PC-3 (cell line): ENCODE results near the gene SOBP. TPM values are rescaled to one million over a fixed set of nuclear protein-coding genes. Genes with fewer than 3 reads are reported as not detected.

ENCODE experiments used
- ATAC-seq: fragments of 200-7000 bp; cut with Tn5 transposase; 2 replicates; pipeline ENCODE4 v1.9.1; 2020; ENCODE audit warnings: mild to moderate bottlenecking, moderate library complexity
- BruUV-seq: library from RNA; stranded (reverse); fragments of 400-500 nt; replicated peaks from 2 replicates; lab custom pipeline; 2021; lab: Mats Ljungman, UMichigan
- CTCF ChIA-PET: fragments of 300-600 bp; sonication (Branson Sonifier 250); formaldehyde crosslinking; loops from one replicate; lab custom pipeline; 2022; ENCODE audit warnings: antibody characterized with exemption; lab: Charles Lee
- POLR2A ChIA-PET: fragments of 300-600 bp; sonication (Branson Sonifier 250); formaldehyde crosslinking; loops from one replicate; lab custom pipeline; 2022; ENCODE audit warnings: antibody characterized with exemption; ENCODE audit not compliant: unreplicated experiment; lab: Charles Lee
- DNase-seq: peaks from one replicate; pipeline ENCODE4 v3.0.0-alpha.2; 2015
- H2AFZ ChIP-seq: fragments of 300-600 bp; sonication (generic); 2 replicates; pipeline ENCODE4 v1.6.0; 2016; ENCODE audit warnings: antibody characterized with exemption, low read length
- H3F3A ChIP-seq: fragments of 300-600 bp; sonication (generic); one replicate; pipeline ENCODE4 v1.6.0; 2017; ENCODE audit warnings: antibody characterized with exemption, low read length, control low read depth, mild to moderate bottlenecking; ENCODE audit not compliant: unreplicated experiment
- H3K27ac ChIP-seq: fragments of 300-600 bp; sonication (generic); 2 replicates; pipeline ENCODE4 v1.5.1; 2016; ENCODE audit warnings: mild to moderate bottlenecking, low read length
- H3K27me3 ChIP-seq: fragments of 300-600 bp; sonication (generic); 2 replicates; pipeline ENCODE4 v1.6.1; 2016; ENCODE audit warnings: low read length, mixed read lengths
- H3K36me3 ChIP-seq: fragments of 300-600 bp; sonication (generic); 2 replicates; pipeline ENCODE4 v1.6.1; 2016; ENCODE audit warnings: low read depth, mixed run types, low read length, mixed read lengths
- H3K4me1 ChIP-seq: fragments of 300-600 bp; sonication (generic); 2 replicates; pipeline ENCODE4 v1.5.1; 2016; ENCODE audit warnings: low read length; ENCODE audit not compliant: insufficient read depth
- H3K4me2 ChIP-seq: fragments of 300-600 bp; sonication (generic); 2 replicates; pipeline ENCODE4 v1.6.0; 2016; ENCODE audit warnings: low read length
- H3K4me3 ChIP-seq: fragments of 300-600 bp; sonication (generic); 2 replicates; pipeline ENCODE4 v1.5.1; 2016; ENCODE audit warnings: mild to moderate bottlenecking, low read length, mixed read lengths
- H3K79me2 ChIP-seq: fragments of 300-600 bp; sonication (generic); 2 replicates; pipeline ENCODE4 v1.6.1; 2017; ENCODE audit warnings: low read length, mixed read lengths
- H3K9ac ChIP-seq: fragments of 300-600 bp; sonication (generic); 2 replicates; pipeline ENCODE4 v1.6.0; 2016; ENCODE audit warnings: mild to moderate bottlenecking, low read length
- H3K9me2 ChIP-seq: fragments of 300-600 bp; sonication (generic); replicated peaks from 2 replicates; pipeline ENCODE4 v1.6.1; 2016; ENCODE audit warnings: mixed run types, low read length, mixed read lengths
- H3K9me3 ChIP-seq: fragments of 300-600 bp; sonication (generic); 2 replicates; pipeline ENCODE4 v1.6.1; 2016; ENCODE audit warnings: low read length, mixed read lengths
- H4K20me1 ChIP-seq: fragments of 300-600 bp; sonication (generic); 2 replicates; pipeline ENCODE4 v1.6.1; 2016; ENCODE audit warnings: low read length, mixed read lengths
- EZH2 ChIP-seq: fragments of 300-600 bp; sonication (generic); IDR thresholded peaks from one replicate; pipeline ENCODE4 v1.6.1; 2017; ENCODE audit warnings: antibody characterized with exemption, mild to moderate bottlenecking, low read length; ENCODE audit not compliant: unreplicated experiment
- EZH2phosphoT487 ChIP-seq: fragments of 300-600 bp; sonication (generic); IDR thresholded peaks from 2 replicates; pipeline ENCODE4 v1.6.1; 2018; ENCODE audit warnings: mild to moderate bottlenecking, antibody characterized with exemption, low read length, borderline replicate concordance
- intact Hi-C: fragments of 100-400 bp; cut with micrococcal nuclease; formaldehyde crosslinking; loops from 2 replicates; pipeline ENCODE4 v1.9.0; 2023
- total RNA-seq: library from RNA; depleted of rRNA; stranded (reverse); fragments of >200 nt; gene quantifications from 2 replicates; pipeline ENCODE4 v1.2.3, GENCODE V29; 2014
- TF ChIP-seq, protein P1 (sequence below): fragments of 300-600 bp; sonication (generic); conservative IDR thresholded peaks from 2 replicates; pipeline ENCODE4 v1.5.1; 2017; ENCODE audit warnings: antibody characterized with exemption, low read depth, mild to moderate bottlenecking, low read length

SOBP gene
- total RNA-seq, 1 experiment from 2014 or later = 0.15 TPM

DNA sequence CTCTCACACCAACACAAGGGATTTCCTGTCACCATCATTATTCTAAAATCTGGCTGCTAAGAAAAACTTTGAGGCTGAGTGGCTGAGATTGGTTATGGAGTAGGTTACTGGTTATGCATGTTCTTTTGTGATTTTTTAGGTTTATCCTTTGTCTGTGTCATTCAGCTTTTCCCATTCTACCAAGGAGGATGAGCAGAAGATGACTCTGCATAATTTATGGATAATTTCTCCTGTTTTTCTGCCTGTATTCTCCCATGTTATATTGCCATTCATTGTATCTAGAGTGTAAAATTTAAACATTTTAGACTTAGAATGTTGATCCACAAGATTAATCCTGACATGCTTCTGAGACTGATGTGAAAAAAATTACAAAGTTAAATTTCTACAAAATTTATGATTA lies 67.8 kb downstream of the SOBP start:
- ATAC-seq (no peak), DNase-seq (no peak)
- Histone ChIP-seq H3K79me2 (no peaks in the 10 kb centered on the region), H3F3A (no peaks in the 10 kb centered on the region), H3K27ac (no peak overlapping the region), H3K27me3 (peaks cover 51% of the 10 kb centered on the region), H3K9me2 (no peaks in the 10 kb centered on the region), H3K4me1 (no peaks in the 10 kb centered on the region), H3K4me2 (no peak overlapping the region), H3K4me3 (no peak overlapping the region), H3K36me3 (no peaks in the 10 kb centered on the region), H4K20me1 (no peaks in the 10 kb centered on the region), H3K9me3 (no peaks in the 10 kb centered on the region), H2AFZ (no peak overlapping the region), H3K9ac (no peak overlapping the region)
- ChIA-PET CTCF (no interaction called here), POLR2A (no interaction called here)
- TF ChIP-seq, protein P1, sequence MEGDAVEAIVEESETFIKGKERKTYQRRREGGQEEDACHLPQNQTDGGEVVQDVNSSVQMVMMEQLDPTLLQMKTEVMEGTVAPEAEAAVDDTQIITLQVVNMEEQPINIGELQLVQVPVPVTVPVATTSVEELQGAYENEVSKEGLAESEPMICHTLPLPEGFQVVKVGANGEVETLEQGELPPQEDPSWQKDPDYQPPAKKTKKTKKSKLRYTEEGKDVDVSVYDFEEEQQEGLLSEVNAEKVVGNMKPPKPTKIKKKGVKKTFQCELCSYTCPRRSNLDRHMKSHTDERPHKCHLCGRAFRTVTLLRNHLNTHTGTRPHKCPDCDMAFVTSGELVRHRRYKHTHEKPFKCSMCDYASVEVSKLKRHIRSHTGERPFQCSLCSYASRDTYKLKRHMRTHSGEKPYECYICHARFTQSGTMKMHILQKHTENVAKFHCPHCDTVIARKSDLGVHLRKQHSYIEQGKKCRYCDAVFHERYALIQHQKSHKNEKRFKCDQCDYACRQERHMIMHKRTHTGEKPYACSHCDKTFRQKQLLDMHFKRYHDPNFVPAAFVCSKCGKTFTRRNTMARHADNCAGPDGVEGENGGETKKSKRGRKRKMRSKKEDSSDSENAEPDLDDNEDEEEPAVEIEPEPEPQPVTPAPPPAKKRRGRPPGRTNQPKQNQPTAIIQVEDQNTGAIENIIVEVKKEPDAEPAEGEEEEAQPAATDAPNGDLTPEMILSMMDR = no peak
- TF ChIP-seq EZH2phosphoT487 (no peak), EZH2 (no peak)
- intact Hi-C loops = no loop called here
- BruUV-seq = no TSS peak

DNA sequence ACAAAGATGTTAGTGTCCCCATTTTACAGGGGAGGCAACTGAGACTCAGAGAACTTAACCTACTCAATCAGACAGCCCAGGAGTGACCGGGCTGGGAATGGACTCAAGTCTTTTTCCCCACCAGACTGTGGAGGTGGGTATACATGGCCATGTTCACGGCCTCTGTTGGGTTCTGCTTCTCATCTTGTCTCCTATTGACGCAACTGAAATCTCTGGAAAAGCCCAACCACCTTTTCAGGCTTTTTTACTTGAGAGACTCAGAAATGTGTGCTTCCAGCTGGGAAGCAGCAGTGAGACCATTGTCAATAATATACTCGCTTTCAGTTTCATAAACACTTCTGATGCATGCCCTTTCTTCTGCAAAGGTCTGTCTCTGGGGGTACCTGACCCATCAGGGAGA lies 70.7 kb downstream of the SOBP start:
- Histone ChIP-seq H3F3A (no peaks in the 10 kb centered on the region), H3K4me1 (no peaks in the 10 kb centered on the region), H3K4me3 (no peak overlapping the region), H3K27me3 (peaks cover 63% of the 10 kb centered on the region), H3K9ac (no peak overlapping the region), H3K27ac (no peak overlapping the region), H2AFZ (no peak overlapping the region), H4K20me1 (no peaks in the 10 kb centered on the region), H3K4me2 (no peak overlapping the region), H3K9me2 (no peaks in the 10 kb centered on the region), H3K9me3 (no peaks in the 10 kb centered on the region), H3K79me2 (no peaks in the 10 kb centered on the region), H3K36me3 (no peaks in the 10 kb centered on the region)
- CTCF ChIA-PET = no interaction called here
- intact Hi-C loops = no loop called here
- BruUV-seq = no TSS peak
- TF ChIP-seq, protein P1 = no peak
- TF ChIP-seq EZH2 (no peak), EZH2phosphoT487 (no peak)
- POLR2A ChIA-PET = no interaction called here
- DNase-seq (no peak), ATAC-seq (no peak)

DNA sequence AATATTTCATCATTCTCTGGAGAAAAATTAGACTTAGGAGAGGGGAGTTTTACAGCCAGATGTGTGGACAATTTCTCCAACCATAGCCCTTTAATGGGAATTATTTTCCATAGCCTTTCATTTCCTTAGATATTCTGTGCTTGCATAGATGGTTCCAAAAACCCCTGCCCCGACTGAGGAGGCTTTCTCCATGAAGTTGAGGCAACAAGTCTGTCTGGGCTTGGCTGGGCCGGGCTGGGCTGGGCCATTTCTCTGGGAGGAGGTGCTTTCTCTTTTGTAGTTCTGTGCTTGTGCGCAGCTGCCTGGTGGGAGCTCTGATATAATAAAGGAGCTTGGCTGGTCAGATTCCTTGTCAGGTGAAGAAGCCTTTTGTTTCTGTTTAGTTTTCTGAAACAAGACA lies 71.4 kb downstream of the SOBP start:
- Histone ChIP-seq H3K79me2 (no peaks in the 10 kb centered on the region), H4K20me1 (no peaks in the 10 kb centered on the region), H3K9me3 (no peaks in the 10 kb centered on the region), H3K27me3 (peaks cover 65% of the 10 kb centered on the region), H3K27ac (no peak overlapping the region), H3K4me3 (no peak overlapping the region), H3F3A (no peaks in the 10 kb centered on the region), H3K36me3 (no peaks in the 10 kb centered on the region), H3K4me2 (no peak overlapping the region), H3K4me1 (no peaks in the 10 kb centered on the region), H2AFZ (no peak overlapping the region), H3K9ac (no peak overlapping the region), H3K9me2 (no peaks in the 10 kb centered on the region)
- intact Hi-C loops = no loop called here
- ATAC-seq (no peak), DNase-seq (no peak)
- CTCF ChIA-PET = no interaction called here
- BruUV-seq = no TSS peak
- TF ChIP-seq EZH2phosphoT487 (no peak), EZH2 (no peak)
- TF ChIP-seq, protein P1 = no peak
- POLR2A ChIA-PET = no interaction called here
